ENCODE data around the gene GAB1.

- TF ChIP-seq CTCF (IDR thresholded peaks at IDR 0.05) (no peak), POLR2A (IDR thresholded peaks at IDR 0.05) (no peak), POLR2AphosphoS5 (IDR thresholded peaks at IDR 0.05) (peak; percentile 64 to 87 (median 82))
Observed at GRCh38 chr4:143294310-143294709, 42.4 kb upstream of the GAB1 start.
